ENCODE data around the gene ABHD1.

DNA sequence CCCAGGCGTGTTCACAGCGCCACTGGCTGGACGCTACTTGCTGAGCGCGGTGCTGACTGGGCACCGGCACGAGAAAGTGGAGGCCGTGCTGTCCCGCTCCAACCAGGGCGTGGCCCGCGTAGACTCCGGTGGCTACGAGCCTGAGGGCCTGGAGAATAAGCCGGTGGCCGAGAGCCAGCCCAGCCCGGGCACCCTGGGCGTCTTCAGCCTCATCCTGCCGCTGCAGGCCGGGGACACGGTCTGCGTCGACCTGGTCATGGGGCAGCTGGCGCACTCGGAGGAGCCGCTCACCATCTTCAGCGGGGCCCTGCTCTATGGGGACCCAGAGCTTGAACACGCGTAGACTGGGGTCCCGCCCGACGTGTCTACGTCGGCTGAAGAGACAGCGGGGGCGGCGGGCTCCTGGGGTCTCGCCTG lies 37.9 kb upstream of the ABHD1 start:
- TF ChIP-seq, protein P1, sequence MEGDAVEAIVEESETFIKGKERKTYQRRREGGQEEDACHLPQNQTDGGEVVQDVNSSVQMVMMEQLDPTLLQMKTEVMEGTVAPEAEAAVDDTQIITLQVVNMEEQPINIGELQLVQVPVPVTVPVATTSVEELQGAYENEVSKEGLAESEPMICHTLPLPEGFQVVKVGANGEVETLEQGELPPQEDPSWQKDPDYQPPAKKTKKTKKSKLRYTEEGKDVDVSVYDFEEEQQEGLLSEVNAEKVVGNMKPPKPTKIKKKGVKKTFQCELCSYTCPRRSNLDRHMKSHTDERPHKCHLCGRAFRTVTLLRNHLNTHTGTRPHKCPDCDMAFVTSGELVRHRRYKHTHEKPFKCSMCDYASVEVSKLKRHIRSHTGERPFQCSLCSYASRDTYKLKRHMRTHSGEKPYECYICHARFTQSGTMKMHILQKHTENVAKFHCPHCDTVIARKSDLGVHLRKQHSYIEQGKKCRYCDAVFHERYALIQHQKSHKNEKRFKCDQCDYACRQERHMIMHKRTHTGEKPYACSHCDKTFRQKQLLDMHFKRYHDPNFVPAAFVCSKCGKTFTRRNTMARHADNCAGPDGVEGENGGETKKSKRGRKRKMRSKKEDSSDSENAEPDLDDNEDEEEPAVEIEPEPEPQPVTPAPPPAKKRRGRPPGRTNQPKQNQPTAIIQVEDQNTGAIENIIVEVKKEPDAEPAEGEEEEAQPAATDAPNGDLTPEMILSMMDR (IDR thresholded peaks at IDR 0.05; ENCODE audit: extremely low read depth in 1 of 2, insufficient read depth in 1 of 2, low read depth in 1 of 2, low read length in 2 of 2): peak; percentile 51 to 75
- no peak for TF ChIP-seq JUN (IDR thresholded peaks at IDR 0.05; ENCODE audit: borderline replicate concordance, insufficient read depth, insufficient read length, low read depth)
- no peak for TF ChIP-seq POLR2A (IDR thresholded peaks at IDR 0.05; ENCODE audit: low read depth, low read length)
- TF ChIP-seq EZH2 (IDR thresholded peaks at IDR 0.05; ENCODE audit: borderline replicate concordance, low read depth, low read length, severe bottlenecking): no peak
- TF ChIP-seq, protein P2, sequence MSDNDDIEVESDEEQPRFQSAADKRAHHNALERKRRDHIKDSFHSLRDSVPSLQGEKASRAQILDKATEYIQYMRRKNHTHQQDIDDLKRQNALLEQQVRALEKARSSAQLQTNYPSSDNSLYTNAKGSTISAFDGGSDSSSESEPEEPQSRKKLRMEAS (IDR thresholded peaks at IDR 0.05; ENCODE audit: insufficient read depth, insufficient read length): no peak

All from endothelial cell of umbilical vein (primary cell).